Measurements from ENCODE around the gene PHLDB1.

DNA sequence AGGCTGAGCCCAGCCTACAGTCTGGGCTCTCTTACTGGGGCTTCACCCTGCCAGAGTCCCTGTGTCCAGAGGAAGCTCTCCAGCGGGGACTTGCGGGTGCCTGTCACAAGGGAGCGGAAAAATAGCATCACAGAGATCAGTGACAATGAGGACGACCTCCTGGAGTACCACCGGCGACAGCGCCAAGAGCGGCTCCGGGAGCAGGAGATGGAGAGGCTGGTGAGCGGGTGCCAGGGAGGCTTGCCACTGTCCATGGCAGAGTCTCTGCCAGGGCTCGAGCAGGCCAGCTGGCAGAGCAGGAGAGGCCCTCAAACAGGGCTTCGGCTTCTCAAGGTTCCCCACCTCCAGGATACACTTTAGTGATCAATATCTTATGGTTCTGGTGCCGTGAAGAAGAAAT lies 21.0 kb downstream of the PHLDB1 start:
- TF ChIP-seq, protein P1, sequence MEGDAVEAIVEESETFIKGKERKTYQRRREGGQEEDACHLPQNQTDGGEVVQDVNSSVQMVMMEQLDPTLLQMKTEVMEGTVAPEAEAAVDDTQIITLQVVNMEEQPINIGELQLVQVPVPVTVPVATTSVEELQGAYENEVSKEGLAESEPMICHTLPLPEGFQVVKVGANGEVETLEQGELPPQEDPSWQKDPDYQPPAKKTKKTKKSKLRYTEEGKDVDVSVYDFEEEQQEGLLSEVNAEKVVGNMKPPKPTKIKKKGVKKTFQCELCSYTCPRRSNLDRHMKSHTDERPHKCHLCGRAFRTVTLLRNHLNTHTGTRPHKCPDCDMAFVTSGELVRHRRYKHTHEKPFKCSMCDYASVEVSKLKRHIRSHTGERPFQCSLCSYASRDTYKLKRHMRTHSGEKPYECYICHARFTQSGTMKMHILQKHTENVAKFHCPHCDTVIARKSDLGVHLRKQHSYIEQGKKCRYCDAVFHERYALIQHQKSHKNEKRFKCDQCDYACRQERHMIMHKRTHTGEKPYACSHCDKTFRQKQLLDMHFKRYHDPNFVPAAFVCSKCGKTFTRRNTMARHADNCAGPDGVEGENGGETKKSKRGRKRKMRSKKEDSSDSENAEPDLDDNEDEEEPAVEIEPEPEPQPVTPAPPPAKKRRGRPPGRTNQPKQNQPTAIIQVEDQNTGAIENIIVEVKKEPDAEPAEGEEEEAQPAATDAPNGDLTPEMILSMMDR (IDR thresholded peaks at IDR 0.05 in 4 of 5, conservative IDR thresholded peaks at IDR 0.05 in 1 of 5), result no peak
- no peak for TF ChIP-seq POLR2A (IDR thresholded peaks at IDR 0.05)
